ENCODE data around the gene MYO7A.

DNA sequence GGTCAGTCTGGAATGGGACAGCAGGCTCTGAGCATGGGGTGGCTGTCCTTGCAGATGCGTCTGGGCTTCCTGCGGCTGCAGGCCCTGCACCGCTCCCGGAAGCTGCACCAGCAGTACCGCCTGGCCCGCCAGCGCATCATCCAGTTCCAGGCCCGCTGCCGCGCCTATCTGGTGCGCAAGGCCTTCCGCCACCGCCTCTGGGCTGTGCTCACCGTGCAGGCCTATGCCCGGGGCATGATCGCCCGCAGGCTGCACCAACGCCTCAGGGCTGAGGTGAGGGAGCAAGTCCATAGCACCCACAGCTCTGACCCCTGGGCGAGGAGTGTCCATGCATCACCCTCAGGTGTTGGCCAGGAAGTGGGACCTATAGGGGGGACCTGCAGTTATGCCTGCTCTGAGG is 51.6 kb downstream of the MYO7A start:
- TF ChIP-seq, protein P1, sequence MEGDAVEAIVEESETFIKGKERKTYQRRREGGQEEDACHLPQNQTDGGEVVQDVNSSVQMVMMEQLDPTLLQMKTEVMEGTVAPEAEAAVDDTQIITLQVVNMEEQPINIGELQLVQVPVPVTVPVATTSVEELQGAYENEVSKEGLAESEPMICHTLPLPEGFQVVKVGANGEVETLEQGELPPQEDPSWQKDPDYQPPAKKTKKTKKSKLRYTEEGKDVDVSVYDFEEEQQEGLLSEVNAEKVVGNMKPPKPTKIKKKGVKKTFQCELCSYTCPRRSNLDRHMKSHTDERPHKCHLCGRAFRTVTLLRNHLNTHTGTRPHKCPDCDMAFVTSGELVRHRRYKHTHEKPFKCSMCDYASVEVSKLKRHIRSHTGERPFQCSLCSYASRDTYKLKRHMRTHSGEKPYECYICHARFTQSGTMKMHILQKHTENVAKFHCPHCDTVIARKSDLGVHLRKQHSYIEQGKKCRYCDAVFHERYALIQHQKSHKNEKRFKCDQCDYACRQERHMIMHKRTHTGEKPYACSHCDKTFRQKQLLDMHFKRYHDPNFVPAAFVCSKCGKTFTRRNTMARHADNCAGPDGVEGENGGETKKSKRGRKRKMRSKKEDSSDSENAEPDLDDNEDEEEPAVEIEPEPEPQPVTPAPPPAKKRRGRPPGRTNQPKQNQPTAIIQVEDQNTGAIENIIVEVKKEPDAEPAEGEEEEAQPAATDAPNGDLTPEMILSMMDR (IDR thresholded peaks at IDR 0.05; ENCODE audit: extremely low read depth in 1 of 2, insufficient read depth in 1 of 2, low read depth in 1 of 2, low read length in 2 of 2) = no peak
- TF ChIP-seq POLR2A (IDR thresholded peaks at IDR 0.05; ENCODE audit: low read depth, low read length) (no peak), EZH2 (IDR thresholded peaks at IDR 0.05; ENCODE audit: borderline replicate concordance, low read depth, low read length, severe bottlenecking) (no peak), GATA2 (IDR thresholded peaks at IDR 0.05; ENCODE audit: insufficient read depth, insufficient read length, low read depth, low read length) (no peak), POLR2AphosphoS5 (IDR thresholded peaks at IDR 0.05; ENCODE audit: insufficient read depth, low read depth, low read length) (no peak), MYC (IDR thresholded peaks at IDR 0.05; ENCODE audit: low read depth, low read length) (no peak), FOS (IDR thresholded peaks at IDR 0.05; ENCODE audit: borderline replicate concordance, insufficient read depth, low read length) (no peak)
- TF ChIP-seq, protein P2, sequence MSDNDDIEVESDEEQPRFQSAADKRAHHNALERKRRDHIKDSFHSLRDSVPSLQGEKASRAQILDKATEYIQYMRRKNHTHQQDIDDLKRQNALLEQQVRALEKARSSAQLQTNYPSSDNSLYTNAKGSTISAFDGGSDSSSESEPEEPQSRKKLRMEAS (IDR thresholded peaks at IDR 0.05; ENCODE audit: insufficient read depth, insufficient read length) = no peak

Data from endothelial cell of umbilical vein (primary cell).